Neural progenitor cell (in vitro differentiated cells): ENCODE data around the gene PTGER3. TPM values are rescaled to one million over a fixed set of nuclear protein-coding genes. Genes with fewer than 3 reads are reported as not detected.

Experiments used
- DNase-seq: peaks from one replicate; pipeline ENCODE4 v3.0.0-alpha.2; 2016; ENCODE audit warnings: low spot score
- H2AFZ ChIP-seq: fragments of 200-600 bp; sonication (generic); replicated peaks from 2 replicates; pipeline ENCODE4 v1.6.1; 2016; ENCODE audit warnings: antibody characterized with exemption
- H3F3A ChIP-seq: fragments of 200-600 bp; sonication (generic); 2 replicates; pipeline ENCODE4 v1.6.1; 2016; ENCODE audit warnings: antibody characterized with exemption, low read depth
- H3K27ac ChIP-seq: fragments of 200-600 bp; sonication (generic); 2 replicates; pipeline ENCODE4 v1.5.1; 2016; ENCODE audit warnings: mild to moderate bottlenecking
- H3K27me3 ChIP-seq: fragments of 200-600 bp; sonication (generic); 2 replicates; pipeline ENCODE4 v1.6.1; 2016; ENCODE audit warnings: mild to moderate bottlenecking, moderate library complexity
- H3K36me3 ChIP-seq: fragments of 200-600 bp; sonication (generic); 2 replicates; pipeline ENCODE4 v1.5.1; 2016
- H3K4me1 ChIP-seq: fragments of 200-600 bp; sonication (generic); 2 replicates; pipeline ENCODE4 v1.6.1; 2016; ENCODE audit warnings: mixed run types
- H3K4me2 ChIP-seq: fragments of 200-600 bp; sonication (generic); 2 replicates; pipeline ENCODE4 v1.6.1; 2016
- H3K4me3 ChIP-seq: fragments of 200-600 bp; sonication (generic); 2 replicates; pipeline ENCODE4 v1.5.1; 2016
- H3K79me2 ChIP-seq: fragments of 200-600 bp; sonication (generic); 2 replicates; pipeline ENCODE4 v1.6.1; 2016; ENCODE audit warnings: low read depth
- H3K9ac ChIP-seq: fragments of 200-600 bp; sonication (generic); 2 replicates; pipeline ENCODE4 v1.6.1; 2016
- H3K9me3 ChIP-seq: fragments of 200-600 bp; sonication (generic); 2 replicates; pipeline ENCODE4 v1.5.1; 2016; ENCODE audit warnings: low read depth
- H4K20me1 ChIP-seq: fragments of 200-600 bp; sonication (generic); 2 replicates; pipeline ENCODE4 v1.6.1; 2016; ENCODE audit warnings: low read depth
- H3K27ac Mint-ChIP-seq: 3 replicates; pipeline ENCODE4 v1.8.0; 2021; ENCODE audit warnings: mixed read lengths
- H3K27me3 Mint-ChIP-seq: 2 replicates; pipeline ENCODE4 v1.8.0; 2022; ENCODE audit warnings: low read depth, mild to moderate bottlenecking, inconsistent platforms, moderate library complexity, mixed read lengths; ENCODE audit not compliant: insufficient read depth
- H3K36me3 Mint-ChIP-seq: 3 replicates; pipeline ENCODE4 v1.8.0; 2021; ENCODE audit warnings: mixed read lengths
- H3K4me1 Mint-ChIP-seq: 3 replicates; pipeline ENCODE4 v1.8.0; 2021; ENCODE audit warnings: mixed read lengths
- H3K4me3 Mint-ChIP-seq: 3 replicates; pipeline ENCODE4 v1.8.0; 2021; ENCODE audit warnings: mild to moderate bottlenecking, moderate library complexity, mixed read lengths
- H3K9me3 Mint-ChIP-seq: 3 replicates; pipeline ENCODE4 v1.8.0; 2020; ENCODE audit warnings: mixed read lengths
- EZH2 ChIP-seq: fragments of 200-600 bp; sonication (generic); IDR thresholded peaks from 2 replicates; pipeline ENCODE4 v1.6.1; 2017; ENCODE audit warnings: antibody characterized with exemption, mild to moderate bottlenecking, moderate library complexity
- EZH2phosphoT487 ChIP-seq: fragments of 200-600 bp; sonication (generic); IDR thresholded peaks from 2 replicates; pipeline ENCODE4 v1.6.1; 2017; ENCODE audit warnings: antibody characterized with exemption
- total RNA-seq: library from RNA; depleted of rRNA; stranded (reverse); fragments of >200 nt; gene quantifications from 2 replicates; pipeline ENCODE4 v1.2.3, GENCODE V29; 2015; ENCODE audit warnings: low replicate concordance
- TF ChIP-seq, protein P1 (sequence below): fragments of 200-600 bp; sonication (generic); IDR thresholded peaks from 2 replicates; pipeline ENCODE4 v1.5.1; 2017; ENCODE audit warnings: antibody characterized with exemption, mild to moderate bottlenecking

Gene PTGER3
- total RNA-seq, 1 donor from 2014 or later = 0.09 TPM

DNA sequence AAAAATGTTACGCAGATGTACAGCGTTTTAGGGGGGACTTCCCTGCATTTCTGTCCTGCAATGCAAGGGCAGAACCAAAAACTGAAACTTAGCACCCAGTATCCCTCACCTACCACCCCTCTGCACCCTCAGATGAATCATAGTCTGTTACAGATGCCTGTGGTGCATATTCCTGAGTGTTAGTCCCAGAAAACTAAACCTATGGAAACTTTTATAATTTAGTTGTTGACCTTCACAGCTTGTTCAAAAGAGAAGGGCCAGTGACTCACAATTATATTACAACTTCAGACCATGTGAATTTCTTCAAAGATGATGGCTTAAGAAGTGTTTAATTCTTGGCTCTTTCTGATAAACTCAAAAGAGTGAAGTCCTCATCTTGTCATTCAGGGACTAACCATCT lies 5.8 kb downstream of the PTGER3 start:
- Histone ChIP-seq H4K20me1 (no peaks in the 10 kb centered on the region), H3K4me1 (no peaks in the 10 kb centered on the region), H3K9ac (no peak overlapping the region), H3F3A (no peaks in the 10 kb centered on the region), H3K4me3 (no peak overlapping the region), H3K4me2 (no peak overlapping the region), H3K27me3 (peaks cover 13% of the 10 kb centered on the region), H2AFZ (no peak overlapping the region), H3K36me3 (no peaks in the 10 kb centered on the region), H3K27ac (no peak overlapping the region), H3K9me3 (no peaks in the 10 kb centered on the region), H3K79me2 (no peaks in the 10 kb centered on the region)
- no peak overlapping the region for H3K27ac Mint-ChIP-seq
- peaks cover 10% of the 10 kb centered on the region for H3K27me3 Mint-ChIP-seq
- no peaks in the 10 kb centered on the region for H3K4me1 Mint-ChIP-seq
- no peak overlapping the region for H3K4me3 Mint-ChIP-seq
- TF ChIP-seq EZH2phosphoT487 = no peak
- TF ChIP-seq, protein P1, sequence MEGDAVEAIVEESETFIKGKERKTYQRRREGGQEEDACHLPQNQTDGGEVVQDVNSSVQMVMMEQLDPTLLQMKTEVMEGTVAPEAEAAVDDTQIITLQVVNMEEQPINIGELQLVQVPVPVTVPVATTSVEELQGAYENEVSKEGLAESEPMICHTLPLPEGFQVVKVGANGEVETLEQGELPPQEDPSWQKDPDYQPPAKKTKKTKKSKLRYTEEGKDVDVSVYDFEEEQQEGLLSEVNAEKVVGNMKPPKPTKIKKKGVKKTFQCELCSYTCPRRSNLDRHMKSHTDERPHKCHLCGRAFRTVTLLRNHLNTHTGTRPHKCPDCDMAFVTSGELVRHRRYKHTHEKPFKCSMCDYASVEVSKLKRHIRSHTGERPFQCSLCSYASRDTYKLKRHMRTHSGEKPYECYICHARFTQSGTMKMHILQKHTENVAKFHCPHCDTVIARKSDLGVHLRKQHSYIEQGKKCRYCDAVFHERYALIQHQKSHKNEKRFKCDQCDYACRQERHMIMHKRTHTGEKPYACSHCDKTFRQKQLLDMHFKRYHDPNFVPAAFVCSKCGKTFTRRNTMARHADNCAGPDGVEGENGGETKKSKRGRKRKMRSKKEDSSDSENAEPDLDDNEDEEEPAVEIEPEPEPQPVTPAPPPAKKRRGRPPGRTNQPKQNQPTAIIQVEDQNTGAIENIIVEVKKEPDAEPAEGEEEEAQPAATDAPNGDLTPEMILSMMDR = no peak
- no peak for TF ChIP-seq EZH2
- DNase-seq = no peak
- H3K36me3 Mint-ChIP-seq = peaks cover 2% of the 10 kb centered on the region
- no peaks in the 10 kb centered on the region for H3K9me3 Mint-ChIP-seq

DNA sequence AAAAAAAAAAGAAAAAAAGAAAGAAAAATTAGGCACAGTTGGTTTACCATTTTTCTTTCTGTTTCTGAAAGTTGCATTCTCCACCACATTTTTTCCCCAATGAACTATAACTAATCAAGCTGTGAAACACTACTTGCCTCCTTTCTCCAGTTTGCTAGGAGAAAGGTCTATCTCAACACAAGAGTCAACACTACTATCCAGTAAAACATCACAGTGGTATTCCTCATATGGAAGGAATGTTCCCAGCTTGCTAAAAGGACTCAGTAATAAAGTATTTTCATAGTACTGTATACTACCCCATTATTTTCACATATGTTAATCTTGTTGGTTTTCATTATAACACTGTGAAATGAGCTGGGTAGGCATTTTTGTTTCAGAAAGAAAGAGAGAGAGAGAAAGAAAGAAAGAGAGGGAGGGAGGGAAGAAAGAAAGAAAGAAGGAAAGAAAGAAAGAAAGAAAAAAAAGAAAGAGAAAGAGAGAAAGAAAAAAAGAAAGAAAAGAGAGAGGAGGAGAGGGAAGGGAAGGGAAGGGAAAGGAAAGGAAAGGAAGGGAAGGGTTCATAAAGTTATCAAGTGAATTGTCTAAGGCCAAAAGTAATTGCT lies 7.9 kb downstream of the PTGER3 start:
- no peaks in the 10 kb centered on the region for H3K36me3 ChIP-seq
- no peak for DNase-seq
- H3K9me3 ChIP-seq = no peaks in the 10 kb centered on the region
- no peaks in the 10 kb centered on the region for H4K20me1 ChIP-seq
- no peaks in the 10 kb centered on the region for H3K79me2 ChIP-seq
- no peaks in the 10 kb centered on the region for H3K9me3 Mint-ChIP-seq
- no peak overlapping the region for H3K27ac Mint-ChIP-seq
- H3K4me2 ChIP-seq = no peak overlapping the region
- H3K4me1 Mint-ChIP-seq = no peaks in the 10 kb centered on the region
- H3K4me1 ChIP-seq = no peaks in the 10 kb centered on the region
- no peak overlapping the region for H3K9ac ChIP-seq
- no peak overlapping the region for H3K4me3 ChIP-seq
- H3F3A ChIP-seq = no peaks in the 10 kb centered on the region
- no peak overlapping the region for H3K27ac ChIP-seq
- no peaks in the 10 kb centered on the region for H3K27me3 ChIP-seq
- TF ChIP-seq EZH2phosphoT487 (no peak), EZH2 (no peak)
- TF ChIP-seq, protein P1 = no peak
- H3K36me3 Mint-ChIP-seq = no peaks in the 10 kb centered on the region
- H2AFZ ChIP-seq = no peak overlapping the region
- H3K27me3 Mint-ChIP-seq = peaks cover 7% of the 10 kb centered on the region
- H3K4me3 Mint-ChIP-seq = no peak overlapping the region

DNA sequence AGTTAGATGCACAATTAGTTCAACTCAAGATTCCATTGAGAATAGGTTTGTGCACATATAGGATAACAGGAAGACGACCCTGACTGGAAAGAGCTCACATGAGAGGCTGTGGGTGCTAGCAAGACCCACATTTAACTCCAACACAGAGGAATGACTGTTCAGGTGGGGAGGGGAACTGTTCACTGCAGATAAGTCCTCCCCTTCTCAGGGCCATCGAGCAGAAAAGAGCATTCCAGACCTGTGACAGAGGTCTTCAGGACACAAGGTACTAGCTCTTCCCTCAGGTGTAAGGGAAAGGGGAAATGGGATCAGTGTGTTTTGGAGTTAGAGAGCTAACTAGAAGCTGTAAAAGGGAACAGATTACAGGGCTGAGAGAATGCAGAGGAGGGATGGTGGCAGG lies 8.7 kb downstream of the PTGER3 start:
- Mint-ChIP-seq H3K9me3 (no peaks in the 10 kb centered on the region), H3K27me3 (peaks cover 7% of the 10 kb centered on the region), H3K36me3 (no peaks in the 10 kb centered on the region), H3K4me3 (no peak overlapping the region), H3K4me1 (no peaks in the 10 kb centered on the region), H3K27ac (no peak overlapping the region)
- Histone ChIP-seq H3K4me1 (no peaks in the 10 kb centered on the region), H3K4me2 (no peak overlapping the region), H3F3A (no peaks in the 10 kb centered on the region), H3K27ac (no peak overlapping the region), H4K20me1 (no peaks in the 10 kb centered on the region), H3K4me3 (no peak overlapping the region), H3K9me3 (no peaks in the 10 kb centered on the region), H2AFZ (no peak overlapping the region), H3K36me3 (no peaks in the 10 kb centered on the region), H3K9ac (no peak overlapping the region), H3K79me2 (no peaks in the 10 kb centered on the region), H3K27me3 (no peaks in the 10 kb centered on the region)
- TF ChIP-seq EZH2 (no peak), EZH2phosphoT487 (no peak)
- TF ChIP-seq, protein P1 = no peak
- no peak for DNase-seq
